ENCODE results near the gene FOXA3. TPM values are rescaled to one million over a fixed set of nuclear protein-coding genes. Genes with fewer than 3 reads are reported as not detected.
A peak's percentile ranks its signal among the peaks of the same experiment; 100 is the strongest.

The FOXA3 gene
- total and polyA plus RNA-seq, 10 of the 15 experiments (the other 5 are each of a cell fraction or from before 2014, with no cell fraction given), result 0.04 to 0.83 (median 0.11) TPM; not detected in 5

DNA sequence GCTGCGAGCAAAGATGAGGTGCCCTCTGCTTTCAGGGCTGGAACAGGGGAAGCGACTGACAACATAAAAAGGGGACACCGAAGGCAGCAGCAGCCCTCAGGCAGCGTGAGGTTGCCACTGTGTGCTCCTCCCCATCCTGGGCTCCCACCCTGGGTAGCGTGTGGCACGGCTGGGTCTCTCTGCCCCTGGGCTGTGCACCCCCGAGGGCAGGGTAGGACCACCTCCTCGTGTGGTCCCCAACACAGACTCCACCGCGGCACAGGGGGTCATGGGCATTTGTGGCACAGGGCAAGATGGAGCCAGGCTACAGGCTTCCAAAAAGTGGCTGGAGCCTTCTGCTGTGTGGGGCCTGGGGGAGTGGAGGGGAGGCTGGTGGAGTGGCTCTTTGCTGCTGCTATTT, 42.6 kb upstream of the FOXA3 start:
- Histone ChIP-seq H2AFZ (ENCODE audit: control insufficient read depth, low read depth, low read length) (no peak overlapping the region), H4K20me1 (ENCODE audit: control insufficient read depth, insufficient read depth) (no peaks in the 10 kb centered on the region), H3K4me3 (no peak overlapping the region), H3K27ac (ENCODE audit: control insufficient read depth, insufficient read depth) (no peak overlapping the region), H3K36me3 (ENCODE audit: control insufficient read depth in 2 of 2, insufficient read depth in 2 of 2, low read length in 1 of 2) (peaks cover 15 to 33% of the 10 kb centered on the region in 2 experiments), H3K4me2 (ENCODE audit: control insufficient read depth, insufficient read depth) (no peak overlapping the region), H3K27me3 (replicated peaks in 1 of 2; ENCODE audit: control insufficient read depth in 2 of 2, insufficient read depth in 2 of 2, low read length in 1 of 2) (no peaks in the 10 kb centered on the region), H3K9ac (ENCODE audit: control insufficient read depth, insufficient read depth, low read length) (no peak overlapping the region), H3K9me3 (replicated peaks; ENCODE audit: control insufficient read depth, insufficient read depth, low read length) (no peaks in the 10 kb centered on the region), H3K79me2 (ENCODE audit: control insufficient read depth, insufficient read depth, low read length) (no peaks in the 10 kb centered on the region), H3K4me1 (ENCODE audit: control insufficient read depth, insufficient read depth, low read length) (no peaks in the 10 kb centered on the region)
- ATAC-seq, result no peak
- SMC1A ChIA-PET (ENCODE audit: uncharacterized antibody, unreplicated experiment), result no interaction called here
- no TSS peak for BruUV-seq (replicated peaks)
- intact Hi-C loops (cut with micrococcal nuclease; ENCODE audit: unreplicated experiment) (no loop called here), in situ Hi-C loops (cut with MboI) (no loop called here)
- CTCF ChIA-PET, result no interaction called here
- 92% methylated on average over 10 of the region's 10 CpGs for WGBS (ENCODE audit: insufficient coverage, insufficient replicate concordance, low lambda C conversion rate, missing lambda C conversion rate)
- POLR2A ChIA-PET, result no interaction called here
- TF ChIP-seq POLR2A (IDR thresholded peaks at IDR 0.05; ENCODE audit: low read depth, low read length) (peak; percentile 43; the same call in 1 of the 2 replicates), NR2F1 (conservative IDR thresholded peaks at IDR 0.05) (no peak)
- TF ChIP-seq, protein P1, sequence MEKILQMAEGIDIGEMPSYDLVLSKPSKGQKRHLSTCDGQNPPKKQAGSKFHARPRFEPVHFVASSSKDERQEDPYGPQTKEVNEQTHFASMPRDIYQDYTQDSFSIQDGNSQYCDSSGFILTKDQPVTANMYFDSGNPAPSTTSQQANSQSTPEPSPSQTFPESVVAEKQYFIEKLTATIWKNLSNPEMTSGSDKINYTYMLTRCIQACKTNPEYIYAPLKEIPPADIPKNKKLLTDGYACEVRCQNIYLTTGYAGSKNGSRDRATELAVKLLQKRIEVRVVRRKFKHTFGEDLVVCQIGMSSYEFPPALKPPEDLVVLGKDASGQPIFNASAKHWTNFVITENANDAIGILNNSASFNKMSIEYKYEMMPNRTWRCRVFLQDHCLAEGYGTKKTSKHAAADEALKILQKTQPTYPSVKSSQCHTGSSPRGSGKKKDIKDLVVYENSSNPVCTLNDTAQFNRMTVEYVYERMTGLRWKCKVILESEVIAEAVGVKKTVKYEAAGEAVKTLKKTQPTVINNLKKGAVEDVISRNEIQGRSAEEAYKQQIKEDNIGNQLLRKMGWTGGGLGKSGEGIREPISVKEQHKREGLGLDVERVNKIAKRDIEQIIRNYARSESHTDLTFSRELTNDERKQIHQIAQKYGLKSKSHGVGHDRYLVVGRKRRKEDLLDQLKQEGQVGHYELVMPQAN (conservative IDR thresholded peaks at IDR 0.05), result no peak
- DNase-seq (ENCODE audit: low read depth, low spot score), result no peak
- no peak for FAIRE-seq
- RAD21 ChIA-PET (ENCODE audit: unreplicated experiment), result no interaction called here

DNA sequence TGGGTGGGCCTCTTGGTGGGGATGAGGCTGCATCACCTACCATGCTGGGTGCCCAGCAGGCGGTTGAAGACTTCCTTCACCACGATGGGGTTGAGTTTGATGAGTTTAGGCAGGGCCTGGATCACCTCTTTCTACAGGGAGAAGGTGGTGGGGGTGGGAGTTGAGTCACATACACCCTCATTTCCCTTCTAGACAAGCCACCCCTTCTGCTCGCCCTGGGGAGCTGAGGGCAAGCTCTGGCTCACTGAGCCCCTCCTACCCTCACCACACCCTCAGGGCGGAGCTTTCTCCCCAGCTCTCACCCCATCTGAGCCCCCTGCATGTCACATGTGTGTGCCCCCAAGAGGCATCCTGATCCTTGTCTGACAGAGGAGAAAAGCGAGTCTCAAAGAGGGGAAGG, 41.4 kb upstream of the FOXA3 start:
- Histone ChIP-seq H3K4me1 (ENCODE audit: control insufficient read depth, insufficient read depth, low read length) (no peaks in the 10 kb centered on the region; the same call in 1 of the 2 replicates), H3K79me2 (ENCODE audit: control insufficient read depth, insufficient read depth, low read length) (no peaks in the 10 kb centered on the region), H2AFZ (ENCODE audit: control insufficient read depth, low read depth, low read length) (no peak overlapping the region), H3K9ac (ENCODE audit: control insufficient read depth, insufficient read depth, low read length) (no peak overlapping the region), H4K20me1 (ENCODE audit: control insufficient read depth, insufficient read depth) (no peaks in the 10 kb centered on the region), H3K4me3 (no peak overlapping the region), H3K27me3 (replicated peaks in 1 of 2; ENCODE audit: control insufficient read depth in 2 of 2, insufficient read depth in 2 of 2, low read length in 1 of 2) (no peaks in the 10 kb centered on the region), H3K4me2 (ENCODE audit: control insufficient read depth, insufficient read depth) (no peak overlapping the region), H3K36me3 (ENCODE audit: control insufficient read depth in 2 of 2, insufficient read depth in 2 of 2, low read length in 1 of 2) (peaks cover 15 to 40% of the 10 kb centered on the region in 2 experiments), H3K9me3 (replicated peaks; ENCODE audit: control insufficient read depth, insufficient read depth, low read length) (no peaks in the 10 kb centered on the region), H3K27ac (ENCODE audit: control insufficient read depth, insufficient read depth) (no peak overlapping the region)
- RAD21 ChIA-PET (ENCODE audit: unreplicated experiment), result no interaction called here
- BruUV-seq (replicated peaks), result no TSS peak
- no peak for FAIRE-seq
- CTCF ChIA-PET, result no interaction called here
- no peak for ATAC-seq
- in situ Hi-C loops (cut with MboI), result no loop called here
- intact Hi-C loops (cut with micrococcal nuclease; ENCODE audit: unreplicated experiment), result no loop called here
- POLR2A ChIA-PET, result interaction anchor here (0.5 kb wide), 1 partner anchor 127 kb away, joined by 8 read pairs; no protein-coding TSS in a partner anchor
- no peak for DNase-seq (ENCODE audit: low read depth, low spot score)
- SMC1A ChIA-PET (ENCODE audit: uncharacterized antibody, unreplicated experiment), result no interaction called here
- WGBS (ENCODE audit: insufficient coverage, insufficient replicate concordance, low lambda C conversion rate, missing lambda C conversion rate), result 94% methylated on average over 5 of the region's 5 CpGs
- TF ChIP-seq FOXK2 (IDR thresholded peaks at IDR 0.05) (no peak), ESRRA (IDR thresholded peaks at IDR 0.05; ENCODE audit: low read length) (no peak), GABPA (IDR thresholded peaks at IDR 0.05; ENCODE audit: low read depth) (no peak), NFYB (IDR thresholded peaks at IDR 0.05; ENCODE audit: insufficient read depth, low read depth, low read length) (no peak), TBL1XR1 (IDR thresholded peaks at IDR 0.05; ENCODE audit: low read depth, low read length) (no peak), ETV6 (conservative IDR thresholded peaks at IDR 0.05 in 1 of 2, IDR thresholded peaks at IDR 0.05 in 1 of 2; ENCODE audit: borderline replicate concordance in 1 of 2, low read depth in 1 of 2) (no peak), CREB1 (IDR thresholded peaks at IDR 0.05; ENCODE audit: low read depth) (no peak), CHD1 (IDR thresholded peaks at IDR 0.05; ENCODE audit: low read depth, low read length) (no peak)
- TF ChIP-seq, protein P2, sequence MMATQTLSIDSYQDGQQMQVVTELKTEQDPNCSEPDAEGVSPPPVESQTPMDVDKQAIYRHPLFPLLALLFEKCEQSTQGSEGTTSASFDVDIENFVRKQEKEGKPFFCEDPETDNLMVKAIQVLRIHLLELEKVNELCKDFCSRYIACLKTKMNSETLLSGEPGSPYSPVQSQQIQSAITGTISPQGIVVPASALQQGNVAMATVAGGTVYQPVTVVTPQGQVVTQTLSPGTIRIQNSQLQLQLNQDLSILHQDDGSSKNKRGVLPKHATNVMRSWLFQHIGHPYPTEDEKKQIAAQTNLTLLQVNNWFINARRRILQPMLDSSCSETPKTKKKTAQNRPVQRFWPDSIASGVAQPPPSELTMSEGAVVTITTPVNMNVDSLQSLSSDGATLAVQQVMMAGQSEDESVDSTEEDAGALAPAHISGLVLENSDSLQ (IDR thresholded peaks at IDR 0.05), result no peak
- TF ChIP-seq, protein P3, sequence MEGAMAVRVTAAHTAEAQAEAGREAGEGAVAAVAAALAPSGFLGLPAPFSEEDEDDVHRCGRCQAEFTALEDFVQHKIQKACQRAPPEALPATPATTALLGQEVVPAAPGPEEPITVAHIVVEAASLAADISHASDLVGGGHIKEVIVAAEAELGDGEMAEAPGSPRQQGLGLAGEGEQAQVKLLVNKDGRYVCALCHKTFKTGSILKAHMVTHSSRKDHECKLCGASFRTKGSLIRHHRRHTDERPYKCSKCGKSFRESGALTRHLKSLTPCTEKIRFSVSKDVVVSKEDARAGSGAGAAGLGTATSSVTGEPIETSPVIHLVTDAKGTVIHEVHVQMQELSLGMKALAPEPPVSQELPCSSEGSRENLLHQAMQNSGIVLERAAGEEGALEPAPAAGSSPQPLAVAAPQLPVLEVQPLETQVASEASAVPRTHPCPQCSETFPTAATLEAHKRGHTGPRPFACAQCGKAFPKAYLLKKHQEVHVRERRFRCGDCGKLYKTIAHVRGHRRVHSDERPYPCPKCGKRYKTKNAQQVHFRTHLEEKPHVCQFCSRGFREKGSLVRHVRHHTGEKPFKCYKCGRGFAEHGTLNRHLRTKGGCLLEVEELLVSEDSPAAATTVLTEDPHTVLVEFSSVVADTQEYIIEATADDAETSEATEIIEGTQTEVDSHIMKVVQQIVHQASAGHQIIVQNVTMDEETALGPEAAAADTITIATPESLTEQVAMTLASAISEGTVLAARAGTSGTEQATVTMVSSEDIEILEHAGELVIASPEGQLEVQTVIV (IDR thresholded peaks at IDR 0.05; ENCODE audit: borderline replicate concordance, partially characterized antibody), result no peak

All from GM12878 (cell line).